HepG2 (cell line): Measurements from ENCODE around the gene NCOA1. TPM values are rescaled to one million over a fixed set of nuclear protein-coding genes. Genes with fewer than 3 reads are reported as not detected.

Experiments
- ATAC-seq: fragments of 200-7000 bp; cut with Tn5 transposase; 3 replicates; pipeline ENCODE4 v1.9.1; 2020; ENCODE audit warnings: mild to moderate bottlenecking, moderate library complexity
- BruUV-seq: library from RNA; stranded (reverse); fragments of 400-500 nt; replicated peaks from 2 replicates; lab custom pipeline; 2021; lab: Mats Ljungman, UMichigan
- CTCF ChIA-PET: fragments of 300-600 bp; formaldehyde crosslinking; extraction: SDS; loops from one replicate; lab custom pipeline; 2021; ENCODE audit warnings: low total read pairs, inconsistent platforms, low intra/inter-chr PET ratio; lab: Yijun Ruan, JAX
- POLR2A ChIA-PET: fragments of 350-600 bp; sonication (Branson Sonifier 250); formaldehyde crosslinking; loops from one replicate; lab custom pipeline; 2020; ENCODE audit warnings: antibody characterized with exemption, inconsistent platforms; lab: Yijun Ruan, JAX
- DNase-seq: peaks from one replicate; pipeline ENCODE4 v3.0.0-alpha.2; 2015; ENCODE audit warnings: low spot score
- FAIRE-seq: peaks from 3 replicates; lab custom pipeline; 2011; peaks lifted over from hg19 to GRCh38; lab: Jason Lieb, UNC
- H2AFZ ChIP-seq: one replicate; pipeline ENCODE4 v1.6.1; 2011; ENCODE audit warnings: low read length, inconsistent platforms
- H3K27ac ChIP-seq: fragments of 300-600 bp; 3 replicates; pipeline ENCODE4 v1.8.0; 2011; ENCODE audit warnings: mixed run types, mild to moderate bottlenecking, mixed read lengths, low read length, inconsistent platforms; ENCODE audit not compliant: insufficient read depth; ENCODE audit errors: extremely low read length
- H3K27me3 ChIP-seq, 2 experiments: fragments of 200-600 bp in 1 of 2; 2 replicates in 1 of 2; 3 replicates in 1 of 2; pipeline versions ENCODE4 v1.6.0 to v1.8.0; 2011; ENCODE audit warnings: low read length in 2 of 2, mild to moderate bottlenecking in 2 of 2, moderate library complexity in 2 of 2, inconsistent platforms in 1 of 2; ENCODE audit not compliant: insufficient read depth in 2 of 2, control insufficient read depth in 1 of 2
- H3K36me3 ChIP-seq, 2 experiments: fragments of 200-600 bp in 1 of 2; replicated peaks in 1 of 2; 2 replicates in 1 of 2; 3 replicates in 1 of 2; pipeline versions ENCODE4 v1.5.1 to v1.8.0; 2011; ENCODE audit warnings: low read length in 2 of 2, inconsistent platforms in 1 of 2; ENCODE audit not compliant: insufficient read depth in 2 of 2, control insufficient read depth in 1 of 2
- H3K4me1 ChIP-seq: 2 replicates; pipeline ENCODE4 v1.5.1; 2012; ENCODE audit warnings: low read length, inconsistent platforms; ENCODE audit not compliant: insufficient read depth
- H3K4me2 ChIP-seq: 2 replicates; pipeline ENCODE4 v1.6.0; 2011; ENCODE audit warnings: low read depth, low read length, inconsistent platforms
- H3K4me3 ChIP-seq, 3 experiments: fragments of 200-600 bp in 1 of 3; sonication (generic), shearing (Covaris generic) in 1 of 3; replicated peaks in 1 of 3; 2 replicates each; pipeline ENCODE4 v1.5.1; 2011 to 2016; ENCODE audit warnings: low read length in 3 of 3, inconsistent platforms in 2 of 3, low read depth in 2 of 3, mild to moderate bottlenecking in 2 of 3, control low read depth in 1 of 3, mixed read lengths in 1 of 3; ENCODE audit not compliant: insufficient read depth in 1 of 3
- H3K79me2 ChIP-seq: one replicate; pipeline ENCODE4 v1.6.1; 2011; ENCODE audit warnings: low read length, inconsistent platforms; ENCODE audit not compliant: insufficient read depth
- H3K9ac ChIP-seq: 2 replicates; pipeline ENCODE4 v1.6.0; 2011; ENCODE audit warnings: mild to moderate bottlenecking, low read depth, low read length, inconsistent platforms; ENCODE audit not compliant: insufficient read depth
- H3K9me3 ChIP-seq: 2 replicates; pipeline ENCODE4 v1.5.1; 2012; ENCODE audit warnings: mild to moderate bottlenecking, low read length
- H4K20me1 ChIP-seq: 2 replicates; pipeline ENCODE4 v1.6.0; 2011; ENCODE audit warnings: inconsistent platforms, mild to moderate bottlenecking, low read length, moderate library complexity; ENCODE audit not compliant: insufficient read depth
- DZIP1 ChIP-seq: sonication (generic); formaldehyde crosslinking; IDR thresholded peaks from 2 replicates; pipeline ENCODE4 v1.5.0; 2020; ENCODE audit warnings: mild to moderate bottlenecking, missing genetic modification reagents
- NKX3-1 ChIP-seq: sonication (generic); formaldehyde crosslinking; IDR thresholded peaks from 2 replicates; pipeline ENCODE4 v1.5.0; 2020; ENCODE audit warnings: missing genetic modification reagents
- WGBS: methylation state at CpG from one replicate; pipeline ENCODE4 v1.1.6; 2017; ENCODE audit warnings: low lambda C conversion rate; 5-methylcytosine and 5-hydroxymethylcytosine counted together
- in situ Hi-C: cut with HindIII; loops from 2 replicates; pipeline ENCODE4 v1.10.0; 2017; ENCODE audit warnings: low pct_unique_long_range_greater_than_20kb; ENCODE audit not compliant: extremely low pct_ligation_motif_present
- intact Hi-C: fragments of 100-400 bp; cut with micrococcal nuclease; formaldehyde crosslinking; loops from one replicate; pipeline ENCODE4 v1.10.0; 2022; ENCODE audit not compliant: unreplicated experiment
- polyA plus RNA-seq, 8 experiments: library from polyadenylated mRNA; depleted of rRNA in 3 of 8; stranded (reverse) in 7 of 8; unstranded in 1 of 8; fragments of >200 nt; fragmentation: Illumina TruSeq in 4 of 8; extraction: Trizol in 4 of 8; gene quantifications; 2 replicates each; pipeline versions ENCODE4 v1.2.1 to v1.2.3, GENCODE V29; 2011 to 2016; ENCODE audit warnings: low read depth in 4 of 8, missing spikeins in 1 of 8, mixed read lengths in 1 of 8; ENCODE audit not compliant: insufficient read depth in 1 of 8
- total RNA-seq, 5 experiments: library from RNA; depleted of rRNA; stranded (reverse); fragments of >200 nt; fragmentation: Illumina TruSeq; extraction: Trizol; gene quantifications; 2 replicates each; pipeline ENCODE4 v1.2.3, GENCODE V29; 2016; ENCODE audit warnings: low read depth in 1 of 5
- TF ChIP-seq, protein P1 (sequence below): sonication (generic); formaldehyde crosslinking; IDR thresholded peaks from 2 replicates; pipeline ENCODE4 v1.5.1; 2020; ENCODE audit warnings: missing genetic modification reagents, mild to moderate bottlenecking, borderline replicate concordance

Gene NCOA1
- total and polyA plus RNA-seq, 2 of the 13 experiments (the other 11 are each of a cell fraction or from before 2014, with no cell fraction given): 10.0 to 10.4 TPM

GRCh38 chr2:24496959-24497358, 5.9 kb downstream of the NCOA1 start:
- ChIA-PET POLR2A (no interaction called here), CTCF (no interaction called here)
- DNase-seq (no peak), ATAC-seq (no peak), FAIRE-seq (no peak)
- H4K20me1 ChIP-seq: no peaks in the 10 kb centered on the region
- H3K36me3 ChIP-seq: no peaks in the 10 kb centered on the region
- H3K4me3 ChIP-seq: no peak overlapping the region
- H3K4me1 ChIP-seq: peaks cover 18% of the 10 kb centered on the region
- H3K9me3 ChIP-seq: no peaks in the 10 kb centered on the region
- intact Hi-C loops: no loop called here
- H2AFZ ChIP-seq: no peak overlapping the region
- H3K27me3 ChIP-seq: peaks cover 0 to 6% of the 10 kb centered on the region in 2 experiments; a peak in 2 of 5 replicates
- H3K79me2 ChIP-seq: peaks cover 4% of the 10 kb centered on the region
- BruUV-seq: no TSS peak
- H3K4me2 ChIP-seq: no peak overlapping the region
- H3K27ac ChIP-seq: no peak overlapping the region
- TF ChIP-seq DZIP1 (CRISPR knock-in tag): no peak
- TF ChIP-seq, protein P1, sequence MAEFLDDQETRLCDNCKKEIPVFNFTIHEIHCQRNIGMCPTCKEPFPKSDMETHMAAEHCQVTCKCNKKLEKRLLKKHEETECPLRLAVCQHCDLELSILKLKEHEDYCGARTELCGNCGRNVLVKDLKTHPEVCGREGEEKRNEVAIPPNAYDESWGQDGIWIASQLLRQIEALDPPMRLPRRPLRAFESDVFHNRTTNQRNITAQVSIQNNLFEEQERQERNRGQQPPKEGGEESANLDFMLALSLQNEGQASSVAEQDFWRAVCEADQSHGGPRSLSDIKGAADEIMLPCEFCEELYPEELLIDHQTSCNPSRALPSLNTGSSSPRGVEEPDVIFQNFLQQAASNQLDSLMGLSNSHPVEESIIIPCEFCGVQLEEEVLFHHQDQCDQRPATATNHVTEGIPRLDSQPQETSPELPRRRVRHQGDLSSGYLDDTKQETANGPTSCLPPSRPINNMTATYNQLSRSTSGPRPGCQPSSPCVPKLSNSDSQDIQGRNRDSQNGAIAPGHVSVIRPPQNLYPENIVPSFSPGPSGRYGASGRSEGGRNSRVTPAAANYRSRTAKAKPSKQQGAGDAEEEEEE (CRISPR knock-in tag): no peak
- TF ChIP-seq NKX3-1 (CRISPR knock-in tag): no peak
- TF ChIP-seq, all 625 proteins: peak for 0
- 76% methylated on average over 4 of the region's 4 CpGs for WGBS
- in situ Hi-C loops: loop anchor here (10.0 kb wide), 1 partner anchor 298 kb away; the partner anchor contains the start of genes CENPO and PTRHD1
- H3K9ac ChIP-seq: no peak overlapping the region
